HG02840 (cell line): ENCODE measurements around the gene MDP1.

ENCODE experiments used
- ATAC-seq: cut with Tn5 transposase; IDR thresholded peaks from one replicate; pipeline ENCODE4 v1.9.1; 2021; ENCODE audit warnings: mild to moderate bottlenecking, moderate library complexity, moderate number of reproducible peaks; ENCODE audit not compliant: unreplicated experiment, low FRiP score

Gene MDP1

DNA sequence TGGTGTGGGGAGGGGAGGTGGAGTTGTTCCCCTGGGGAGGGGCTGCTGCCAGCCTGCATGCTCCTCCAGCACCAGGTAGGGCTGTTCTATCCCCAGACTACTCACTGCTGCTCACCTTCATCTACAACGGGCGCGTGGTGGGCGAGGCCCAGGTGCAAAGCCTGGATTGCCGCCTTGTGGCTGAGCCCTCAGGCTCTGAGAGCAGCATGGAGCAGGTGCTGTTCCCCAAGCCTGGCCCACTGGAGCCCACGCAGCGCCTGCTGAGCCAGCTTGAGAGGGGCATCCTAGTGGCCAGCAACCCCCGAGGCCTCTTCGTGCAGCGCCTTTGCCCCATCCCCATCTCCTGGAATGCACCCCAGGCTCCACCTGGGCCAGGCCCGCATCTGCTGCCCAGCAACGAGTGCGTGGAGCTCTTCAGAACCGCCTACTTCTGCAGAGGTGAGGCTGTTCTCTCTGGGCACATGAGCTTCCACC, 51.3 kb downstream of the MDP1 start:
- ATAC-seq = no peak
